ENCODE data around the gene GRAMD1A.

GRCh38 chr19:35076026-35076370, 75.9 kb downstream of the GRAMD1A start:
- TF ChIP-seq GATA1 (IDR thresholded peaks at IDR 0.05; ENCODE audit: low read depth, low read length) (no peak), POLR2A (IDR thresholded peaks at IDR 0.05; ENCODE audit: low read length) (no peak)
